ENCODE results near the gene PPDPF. TPM values are rescaled to one million over a fixed set of nuclear protein-coding genes. Genes with fewer than 3 reads are reported as not detected.
"Not testable (repeated sequence)": the region's sequence is repeated elsewhere in the genome, so short reads cannot be mapped to it uniquely, and the experiment has no call there.

PPDPF gene
- polyA plus RNA-seq, 3 donors, result 108 to 192 (median 149) TPM

- no peak for DNase-seq (ENCODE audit: low read depth in 3 of 3, low spot score in 2 of 3)
Observed at GRCh38 chr20:63547725-63548480, 27.3 kb downstream of the PPDPF start, which contains the start of gene SRMS. Gene SRMS, minus strand, starts transcription at chr20:63547749. Its CDS starts 286 bp downstream, at chr20:63547463.

- DNase-seq (ENCODE audit: low read depth in 3 of 3, low spot score in 2 of 3), result no peak
Observed at GRCh38 chr20:63548542-63548941, 28.0 kb downstream of the PPDPF start.

GRCh38 chr20:63549019-63549418, 28.5 kb downstream of the PPDPF start:
- DNase-seq (ENCODE audit: low read depth in 3 of 3, low spot score in 2 of 3), result no peak

GRCh38 chr20:63549679-63550282, 29.2 kb downstream of the PPDPF start:
- DNase-seq (ENCODE audit: low read depth in 3 of 3, low spot score in 2 of 3), result no peak

GRCh38 chr20:63551068-63551467, 30.5 kb downstream of the PPDPF start:
- DNase-seq (ENCODE audit: low read depth in 3 of 3, low spot score in 2 of 3), result no peak

- no peak for DNase-seq (ENCODE audit: low read depth in 3 of 3, low spot score in 2 of 3)
Observed at GRCh38 chr20:63552481-63553249, 32.1 kb downstream of the PPDPF start.

GRCh38 chr20:63553251-63553932, 32.8 kb downstream of the PPDPF start:
- no peak for DNase-seq (ENCODE audit: low read depth in 3 of 3, low spot score in 2 of 3)

GRCh38 chr20:63553933-63554290, 33.3 kb downstream of the PPDPF start, which contains the start of gene FNDC11:
Gene FNDC11, plus strand, starts transcription at chr20:63554159. Its CDS starts 1,505 bp downstream, at chr20:63555664.
- DNase-seq (ENCODE audit: low read depth in 3 of 3, low spot score in 2 of 3), result no peak

- DNase-seq (ENCODE audit: low read depth in 3 of 3, low spot score in 2 of 3), result no peak
Observed at GRCh38 chr20:63554361-63555278, 34.1 kb downstream of the PPDPF start.

- no peak for DNase-seq (ENCODE audit: low read depth in 3 of 3, low spot score in 2 of 3)
Observed at GRCh38 chr20:63555661-63556381, 35.3 kb downstream of the PPDPF start.

- DNase-seq (ENCODE audit: low read depth in 3 of 3, low spot score in 2 of 3), result no peak
Observed at GRCh38 chr20:63556873-63557478, 36.4 kb downstream of the PPDPF start.

GRCh38 chr20:63557481-63557891, 36.9 kb downstream of the PPDPF start:
- DNase-seq (ENCODE audit: low read depth in 3 of 3, low spot score in 2 of 3), result no peak

GRCh38 chr20:63558804-63559484, 38.4 kb downstream of the PPDPF start:
- DNase-seq (ENCODE audit: low read depth in 3 of 3, low spot score in 2 of 3), result no peak

- not testable (repeated sequence) for DNase-seq (ENCODE audit: low read depth in 3 of 3, low spot score in 2 of 3)
Observed at GRCh38 chr20:63559485-63560332, 39.1 kb downstream of the PPDPF start.

GRCh38 chr20:63560333-63560805, 39.8 kb downstream of the PPDPF start:
- DNase-seq (ENCODE audit: low read depth in 3 of 3, low spot score in 2 of 3), result no peak

GRCh38 chr20:63560856-63561609, 40.5 kb downstream of the PPDPF start:
- no peak for DNase-seq (ENCODE audit: low read depth in 3 of 3, low spot score in 2 of 3)
